Ovary (tissue), 3 donors: Measurements from ENCODE around the gene FAM53A.

Source experiments
- CTCF ChIP-seq, 3 donors: fragments of 450-650 bp in 2 of 3; fragments of 200-600 bp in 1 of 3; IDR thresholded peaks; one replicate each; pipeline versions ENCODE4 v1.5.1 to v1.8.0; 2016 to 2022; ENCODE audit warnings: antibody characterized with exemption in 3 of 3, mild to moderate bottlenecking in 1 of 3
- EP300 ChIP-seq: sonication (generic); formaldehyde crosslinking; IDR thresholded peaks from one replicate; pipeline ENCODE4 v1.6.1; 2017; ENCODE audit warnings: antibody characterized with exemption
- donor health status: DM: no; HTN: no; CAD: no.

GRCh38 chr4:1725521-1725920, 41.4 kb upstream of the FAM53A start:
- TF ChIP-seq CTCF (IDR thresholded peaks at IDR 0.05) (no peak), EP300 (no peak)
